HL-60 (cell line): ENCODE results near the gene SMG1.

ENCODE experiments used
- GABPA ChIP-seq: IDR thresholded peaks from 2 replicates; pipeline ENCODE4 v1.6.1; 2012; ENCODE audit warnings: low read depth
- POLR2AphosphoS5 ChIP-seq: IDR thresholded peaks from 2 replicates; pipeline ENCODE4 v1.6.1; 2012; ENCODE audit warnings: low read depth
- SPI1 ChIP-seq: IDR thresholded peaks from 2 replicates; pipeline ENCODE4 v1.6.1; 2012; ENCODE audit warnings: low read depth, mild to moderate bottlenecking, borderline replicate concordance
- TF ChIP-seq, protein P1 (sequence below): IDR thresholded peaks from one replicate; pipeline ENCODE4 v1.5.1; 2011; ENCODE audit warnings: low read length, control low read depth, inconsistent platforms; ENCODE audit not compliant: insufficient read depth
- TF ChIP-seq, protein P2 (sequence below): IDR thresholded peaks from 2 replicates; pipeline ENCODE4 v1.6.1; 2012; ENCODE audit warnings: low read depth; ENCODE audit not compliant: insufficient replicate concordance

DNA sequence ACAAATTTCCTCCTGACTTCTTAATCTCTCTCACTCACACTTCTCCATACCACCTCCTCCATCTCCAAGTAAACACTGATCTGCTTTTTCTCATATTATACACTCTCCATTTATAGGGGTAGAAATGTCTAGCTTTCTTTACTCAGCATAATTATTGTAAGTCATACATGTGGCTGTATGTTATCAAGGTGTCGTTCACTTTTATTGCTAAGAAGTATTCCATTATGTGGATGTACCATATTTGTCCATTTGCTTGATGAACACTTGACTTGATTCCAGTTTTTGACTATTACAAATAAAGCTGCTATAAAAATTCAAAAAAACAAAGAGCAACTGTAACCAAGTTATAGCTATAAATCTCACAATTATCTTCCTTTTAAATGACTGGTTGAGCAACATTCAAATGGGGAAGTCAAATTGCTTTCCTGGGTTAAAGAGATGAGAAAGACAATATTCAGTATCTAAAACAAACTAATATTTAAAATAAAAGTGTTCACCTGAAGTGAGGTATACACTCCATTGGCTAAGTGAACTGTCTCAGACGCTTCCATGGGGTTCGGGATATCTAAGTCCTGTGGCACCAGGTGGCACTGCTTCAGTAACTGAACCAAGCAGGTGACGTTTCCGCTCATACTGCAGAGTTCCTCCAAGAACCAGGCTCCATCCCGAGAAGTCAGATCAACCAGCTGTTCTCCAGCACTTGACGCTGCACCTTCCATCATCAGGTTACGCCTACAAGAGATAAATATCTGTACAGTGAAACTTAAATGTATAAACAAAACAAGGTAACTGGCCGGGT is 92.3 kb downstream of the SMG1 start:
- TF ChIP-seq, protein P1, sequence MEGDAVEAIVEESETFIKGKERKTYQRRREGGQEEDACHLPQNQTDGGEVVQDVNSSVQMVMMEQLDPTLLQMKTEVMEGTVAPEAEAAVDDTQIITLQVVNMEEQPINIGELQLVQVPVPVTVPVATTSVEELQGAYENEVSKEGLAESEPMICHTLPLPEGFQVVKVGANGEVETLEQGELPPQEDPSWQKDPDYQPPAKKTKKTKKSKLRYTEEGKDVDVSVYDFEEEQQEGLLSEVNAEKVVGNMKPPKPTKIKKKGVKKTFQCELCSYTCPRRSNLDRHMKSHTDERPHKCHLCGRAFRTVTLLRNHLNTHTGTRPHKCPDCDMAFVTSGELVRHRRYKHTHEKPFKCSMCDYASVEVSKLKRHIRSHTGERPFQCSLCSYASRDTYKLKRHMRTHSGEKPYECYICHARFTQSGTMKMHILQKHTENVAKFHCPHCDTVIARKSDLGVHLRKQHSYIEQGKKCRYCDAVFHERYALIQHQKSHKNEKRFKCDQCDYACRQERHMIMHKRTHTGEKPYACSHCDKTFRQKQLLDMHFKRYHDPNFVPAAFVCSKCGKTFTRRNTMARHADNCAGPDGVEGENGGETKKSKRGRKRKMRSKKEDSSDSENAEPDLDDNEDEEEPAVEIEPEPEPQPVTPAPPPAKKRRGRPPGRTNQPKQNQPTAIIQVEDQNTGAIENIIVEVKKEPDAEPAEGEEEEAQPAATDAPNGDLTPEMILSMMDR: no peak
- TF ChIP-seq GABPA (no peak), POLR2AphosphoS5 (no peak), SPI1 (peak; percentile 72)
- TF ChIP-seq, protein P2, sequence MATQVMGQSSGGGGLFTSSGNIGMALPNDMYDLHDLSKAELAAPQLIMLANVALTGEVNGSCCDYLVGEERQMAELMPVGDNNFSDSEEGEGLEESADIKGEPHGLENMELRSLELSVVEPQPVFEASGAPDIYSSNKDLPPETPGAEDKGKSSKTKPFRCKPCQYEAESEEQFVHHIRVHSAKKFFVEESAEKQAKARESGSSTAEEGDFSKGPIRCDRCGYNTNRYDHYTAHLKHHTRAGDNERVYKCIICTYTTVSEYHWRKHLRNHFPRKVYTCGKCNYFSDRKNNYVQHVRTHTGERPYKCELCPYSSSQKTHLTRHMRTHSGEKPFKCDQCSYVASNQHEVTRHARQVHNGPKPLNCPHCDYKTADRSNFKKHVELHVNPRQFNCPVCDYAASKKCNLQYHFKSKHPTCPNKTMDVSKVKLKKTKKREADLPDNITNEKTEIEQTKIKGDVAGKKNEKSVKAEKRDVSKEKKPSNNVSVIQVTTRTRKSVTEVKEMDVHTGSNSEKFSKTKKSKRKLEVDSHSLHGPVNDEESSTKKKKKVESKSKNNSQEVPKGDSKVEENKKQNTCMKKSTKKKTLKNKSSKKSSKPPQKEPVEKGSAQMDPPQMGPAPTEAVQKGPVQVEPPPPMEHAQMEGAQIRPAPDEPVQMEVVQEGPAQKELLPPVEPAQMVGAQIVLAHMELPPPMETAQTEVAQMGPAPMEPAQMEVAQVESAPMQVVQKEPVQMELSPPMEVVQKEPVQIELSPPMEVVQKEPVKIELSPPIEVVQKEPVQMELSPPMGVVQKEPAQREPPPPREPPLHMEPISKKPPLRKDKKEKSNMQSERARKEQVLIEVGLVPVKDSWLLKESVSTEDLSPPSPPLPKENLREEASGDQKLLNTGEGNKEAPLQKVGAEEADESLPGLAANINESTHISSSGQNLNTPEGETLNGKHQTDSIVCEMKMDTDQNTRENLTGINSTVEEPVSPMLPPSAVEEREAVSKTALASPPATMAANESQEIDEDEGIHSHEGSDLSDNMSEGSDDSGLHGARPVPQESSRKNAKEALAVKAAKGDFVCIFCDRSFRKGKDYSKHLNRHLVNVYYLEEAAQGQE: no peak
